Loucy (cell line): ENCODE data around the gene STK33.

Source experiments
- CTCF ChIP-seq: fragments of 200-600 bp; sonication (generic); conservative IDR thresholded peaks from 2 replicates; pipeline ENCODE4 v1.5.1; 2014; ENCODE audit warnings: mild to moderate bottlenecking, antibody characterized with exemption, low read length
- EZH2phosphoT487 ChIP-seq: fragments of 200-600 bp; IDR thresholded peaks from 2 replicates; pipeline ENCODE4 v1.6.1; 2018; ENCODE audit warnings: antibody characterized with exemption, mild to moderate bottlenecking, moderate library complexity, borderline replicate concordance

GRCh38 chr11:8389029-8389996, 204.7 kb downstream of the STK33 start:
- no peak for TF ChIP-seq EZH2phosphoT487
- TF ChIP-seq CTCF, result no peak
